NCI-H1436 treated with DMSO at 0.1 percent for 48 hours (cell line): ENCODE results near the gene TOM1L2.

Experiments
- DNase-seq: peaks from one replicate; lab custom pipeline; 2025; lab: John Stamatoyannopoulos, UW

Gene TOM1L2

GRCh38 chr17:17899486-17899885 is 72.7 kb downstream of the TOM1L2 start:
- DNase-seq = no peak

GRCh38 chr17:17898673-17899072 is 73.5 kb downstream of the TOM1L2 start:
- DNase-seq = no peak

GRCh38 chr17:17897442-17897841 is 74.8 kb downstream of the TOM1L2 start:
- DNase-seq = no peak

DNA sequence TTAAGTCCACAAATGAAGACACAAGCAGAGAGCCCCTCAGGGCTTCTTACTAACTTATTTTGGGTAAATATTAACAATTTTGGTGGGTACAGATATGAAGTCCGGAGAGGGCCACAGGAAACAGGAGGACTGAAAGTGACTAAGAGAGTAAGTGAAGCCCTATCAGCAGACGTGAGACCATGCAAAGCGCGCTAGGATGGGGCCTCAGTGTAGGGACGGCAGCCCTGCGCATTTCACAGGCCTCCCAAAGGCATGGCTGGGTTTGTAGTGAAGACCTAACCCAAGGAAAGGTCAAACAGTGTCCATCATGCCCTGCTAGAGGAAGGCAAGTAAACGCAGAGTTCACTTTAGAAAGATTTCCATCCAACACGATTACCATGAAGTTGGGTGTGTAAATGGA is 75.5 kb downstream of the TOM1L2 start:
- DNase-seq = no peak

DNA sequence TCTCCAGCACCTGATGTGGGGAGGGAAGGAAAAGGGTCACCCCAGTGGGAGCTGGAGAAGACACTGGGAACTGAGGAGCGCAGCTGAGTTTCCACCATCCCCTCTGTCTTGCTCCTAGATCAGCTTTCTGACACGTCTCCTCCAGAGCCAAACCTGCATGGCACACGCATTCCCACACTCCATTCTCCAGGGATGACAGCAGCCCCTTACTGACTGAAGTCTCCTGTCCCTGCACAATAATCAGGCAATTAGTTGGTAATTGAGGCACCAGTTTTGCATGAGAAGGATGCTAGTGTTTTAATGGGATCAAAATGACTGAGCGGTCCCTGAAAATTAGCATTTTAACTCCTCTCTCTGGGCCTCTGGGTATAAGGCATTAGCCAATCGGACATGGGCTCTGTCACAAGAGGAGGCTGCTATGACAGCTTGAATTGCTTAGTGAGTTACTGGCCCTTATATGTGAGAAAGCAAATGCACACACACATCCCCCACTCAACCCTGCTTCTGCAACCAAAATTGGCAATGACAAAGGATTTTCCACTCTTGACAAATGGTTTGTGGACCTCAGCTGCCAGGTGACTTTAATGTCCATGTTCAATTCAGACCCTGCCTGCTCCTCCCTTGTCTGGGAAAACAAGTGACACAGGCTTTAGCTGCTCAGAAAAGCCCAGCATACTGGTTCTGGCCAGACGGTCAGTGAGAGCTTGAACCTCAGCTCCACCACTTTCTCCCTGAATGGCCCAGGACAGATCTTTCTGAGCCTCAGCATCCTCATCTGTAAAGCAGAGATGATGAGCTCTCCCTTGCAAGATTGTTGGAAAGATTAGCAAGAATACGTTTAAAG is 78.2 kb downstream of the TOM1L2 start:
- DNase-seq = peak; percentile 18

DNA sequence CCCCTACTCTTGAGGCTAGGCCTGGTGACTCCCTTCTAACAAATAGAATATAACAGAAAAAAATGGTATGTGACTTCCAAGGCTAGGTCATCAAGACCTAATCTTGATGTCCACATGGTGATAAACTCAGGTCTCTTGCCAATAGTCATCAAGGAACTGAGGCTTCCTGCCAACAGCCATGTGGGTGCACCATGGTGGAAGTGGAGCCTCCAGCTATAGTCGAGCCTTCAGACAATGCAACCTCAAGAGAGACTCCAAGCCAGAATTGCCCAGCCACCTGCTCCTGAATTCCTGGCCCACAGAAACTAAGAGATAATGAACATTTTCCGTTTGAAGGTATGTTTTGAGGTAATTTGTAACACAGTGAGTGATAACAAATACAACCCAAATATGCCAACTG is 79.5 kb downstream of the TOM1L2 start:
- no peak for DNase-seq

DNA sequence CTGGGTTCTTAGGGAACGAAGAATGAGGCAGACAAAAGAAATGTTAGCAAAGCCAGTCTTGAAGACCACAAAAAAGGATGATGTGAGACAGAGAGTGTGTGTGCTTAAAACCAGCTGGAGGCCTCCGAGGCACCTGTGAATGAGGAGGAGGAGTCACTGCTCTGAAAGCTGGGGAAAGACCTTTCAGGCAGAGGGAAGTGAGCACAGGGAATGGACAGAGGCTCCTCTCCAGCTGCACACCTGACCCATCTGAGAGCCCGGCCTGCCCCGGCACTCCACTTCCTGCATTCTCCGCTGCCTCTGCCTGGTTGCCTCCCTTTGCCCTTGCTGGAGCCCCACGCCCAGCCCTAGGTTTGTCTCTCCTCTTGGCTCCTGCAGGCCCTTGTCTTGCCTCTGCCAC is 80.2 kb downstream of the TOM1L2 start:
- DNase-seq = no peak

- no peak for DNase-seq
Measured at GRCh38 chr17:17890773-17891759, 81.1 kb downstream of the TOM1L2 start.

DNA sequence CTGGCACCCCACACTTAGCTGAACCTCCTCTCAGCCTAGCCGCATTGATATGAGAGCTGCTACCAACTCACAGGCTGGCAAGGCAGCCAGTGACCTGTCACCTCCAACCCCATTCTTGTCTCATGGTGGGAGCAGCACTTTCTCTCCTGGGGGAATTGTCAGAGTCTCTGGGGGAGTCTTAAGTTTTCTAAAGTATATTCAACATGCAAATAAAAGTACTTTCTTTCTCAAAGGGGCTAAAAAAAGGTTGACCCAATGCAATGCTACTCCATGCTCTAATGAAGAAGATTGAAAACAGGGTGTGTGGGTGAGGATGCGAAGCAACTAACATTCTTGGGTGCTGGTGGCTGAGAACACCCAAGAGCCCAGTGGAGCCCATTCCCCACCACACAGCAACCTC is 82.3 kb downstream of the TOM1L2 start:
- DNase-seq = no peak

GRCh38 chr17:17888821-17889220 is 83.4 kb downstream of the TOM1L2 start:
- DNase-seq = no peak

DNA sequence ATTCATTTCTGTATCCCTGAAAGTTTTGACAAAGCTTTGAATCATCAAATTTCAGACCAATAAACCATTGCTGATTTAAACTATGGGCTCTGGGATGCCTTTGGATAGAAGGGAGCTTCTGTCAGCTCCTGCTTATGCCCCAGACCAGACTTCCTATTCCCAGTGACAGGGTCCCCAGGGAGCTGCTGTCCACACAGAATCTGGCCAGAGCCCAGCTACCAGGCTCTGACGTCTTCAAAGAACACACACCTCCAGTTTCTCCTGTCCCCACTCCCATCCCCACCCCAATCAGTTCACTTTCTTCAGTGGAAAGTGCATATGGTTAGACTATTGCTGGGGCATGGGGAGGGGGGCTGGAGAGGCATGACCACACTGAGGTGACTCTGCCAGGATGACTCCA is 83.8 kb downstream of the TOM1L2 start:
- no peak for DNase-seq

GRCh38 chr17:17887752-17888304 is 84.4 kb downstream of the TOM1L2 start:
- DNase-seq = no peak

- DNase-seq = no peak
Measured at GRCh38 chr17:17886726-17887125, 85.5 kb downstream of the TOM1L2 start.

DNA sequence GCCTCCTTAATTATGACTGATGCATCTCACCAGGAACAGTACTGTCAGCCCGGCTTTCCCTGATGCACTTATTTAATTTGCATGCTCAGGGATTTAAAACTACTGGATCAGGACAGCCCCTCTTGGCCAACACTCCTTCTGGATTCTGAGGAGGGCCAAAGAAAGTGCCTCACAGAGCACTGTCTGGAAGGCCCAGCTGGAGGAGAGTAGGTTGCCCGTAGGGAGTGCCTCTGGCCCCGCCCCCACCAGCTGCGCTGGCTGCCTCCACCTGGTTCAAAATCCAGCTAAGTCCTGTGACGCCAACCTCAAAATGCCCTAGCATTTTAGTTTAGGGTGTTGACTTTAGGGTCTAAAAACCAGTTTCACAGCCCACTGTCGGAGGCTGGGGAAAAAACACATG is 86.0 kb downstream of the TOM1L2 start:
- no peak for DNase-seq

DNA sequence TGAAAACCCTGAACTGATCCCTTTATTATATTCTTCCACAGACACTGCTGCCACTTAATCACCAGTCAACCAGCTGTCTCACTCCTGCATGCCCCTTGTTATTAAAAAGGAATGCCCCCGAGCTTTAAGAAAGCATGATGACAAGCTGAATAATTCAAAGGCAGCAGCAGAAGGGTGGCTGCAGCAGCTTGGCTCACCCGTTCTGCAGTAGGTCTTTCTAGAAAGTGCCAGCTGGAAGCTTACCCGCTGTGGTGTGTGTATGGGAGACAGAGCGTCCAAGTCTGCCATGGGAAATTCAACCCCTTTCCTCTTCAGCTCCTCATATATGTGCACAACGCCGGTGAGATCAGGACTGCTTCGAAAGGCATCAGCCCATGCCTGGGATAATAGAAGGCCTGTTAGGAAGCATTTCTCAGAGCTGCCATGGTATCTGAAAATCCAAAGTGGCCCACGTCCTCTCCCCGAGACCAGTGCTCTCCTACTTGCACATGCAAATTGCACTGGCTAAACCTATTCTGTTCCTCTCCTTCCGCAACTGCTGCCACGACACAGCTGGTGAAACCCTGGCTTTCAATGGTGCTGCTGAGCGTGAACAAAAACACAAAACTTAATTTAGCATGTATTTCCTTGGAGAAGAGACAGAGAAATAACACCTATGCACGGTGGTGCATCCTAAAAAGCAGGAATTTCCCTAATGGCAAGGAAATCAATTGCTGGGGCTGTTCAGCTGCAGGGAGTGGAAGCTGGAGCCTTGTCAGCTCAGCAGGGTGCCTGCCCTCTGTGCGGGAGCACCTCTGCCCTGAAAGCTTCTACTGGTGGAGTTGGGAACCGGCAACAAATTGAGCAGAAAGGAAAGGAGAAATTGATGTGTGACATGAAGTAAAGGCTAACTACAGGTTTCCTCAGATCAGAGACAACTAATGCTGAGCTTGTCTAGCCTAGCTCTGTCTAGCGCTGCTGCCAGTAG is 87.5 kb downstream of the TOM1L2 start:
- DNase-seq = no peak

DNA sequence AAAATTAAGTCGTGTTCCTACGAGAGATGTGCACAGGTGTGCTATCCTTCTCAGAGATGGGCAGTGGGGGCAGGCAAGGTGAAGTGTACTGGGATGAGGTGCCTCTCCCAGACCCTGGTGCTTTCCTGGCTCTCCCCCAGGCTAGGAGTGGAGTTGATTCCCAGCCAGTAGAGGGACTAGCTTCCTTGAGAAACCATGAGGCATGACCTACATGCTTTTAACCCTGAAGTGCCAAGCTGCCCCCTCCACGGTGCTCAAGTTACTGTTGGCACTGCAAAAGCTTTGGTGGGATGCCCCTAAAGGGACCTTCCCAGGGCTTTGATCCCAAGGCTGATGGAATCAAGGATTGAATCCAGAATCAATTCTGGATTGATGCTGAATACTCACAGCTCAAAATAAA is 88.4 kb downstream of the TOM1L2 start:
- no peak for DNase-seq

DNA sequence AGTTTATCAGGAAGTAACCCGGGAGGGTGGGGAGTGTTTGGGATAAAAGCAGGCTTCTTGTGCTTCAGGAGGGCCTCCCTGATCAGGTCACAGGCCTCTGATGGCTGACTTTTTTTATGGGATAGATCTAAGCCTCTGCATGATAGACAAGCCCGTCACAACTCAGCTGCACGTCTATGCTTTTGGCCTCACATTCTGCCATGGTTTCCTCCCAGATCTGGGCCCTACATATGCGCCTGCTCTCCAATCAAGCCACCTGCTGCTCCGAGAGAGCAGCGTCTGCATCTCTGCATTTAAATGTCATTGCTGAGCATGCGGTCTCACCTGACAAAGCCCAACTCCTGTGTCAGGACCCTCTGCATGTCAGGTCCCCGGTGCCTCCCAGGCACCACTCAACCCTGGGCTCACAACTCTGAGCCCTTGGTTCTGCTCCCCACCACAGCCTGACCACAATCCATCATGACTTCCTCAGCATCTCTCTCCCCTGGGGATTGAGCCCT is 90.1 kb downstream of the TOM1L2 start:
- no peak for DNase-seq

DNA sequence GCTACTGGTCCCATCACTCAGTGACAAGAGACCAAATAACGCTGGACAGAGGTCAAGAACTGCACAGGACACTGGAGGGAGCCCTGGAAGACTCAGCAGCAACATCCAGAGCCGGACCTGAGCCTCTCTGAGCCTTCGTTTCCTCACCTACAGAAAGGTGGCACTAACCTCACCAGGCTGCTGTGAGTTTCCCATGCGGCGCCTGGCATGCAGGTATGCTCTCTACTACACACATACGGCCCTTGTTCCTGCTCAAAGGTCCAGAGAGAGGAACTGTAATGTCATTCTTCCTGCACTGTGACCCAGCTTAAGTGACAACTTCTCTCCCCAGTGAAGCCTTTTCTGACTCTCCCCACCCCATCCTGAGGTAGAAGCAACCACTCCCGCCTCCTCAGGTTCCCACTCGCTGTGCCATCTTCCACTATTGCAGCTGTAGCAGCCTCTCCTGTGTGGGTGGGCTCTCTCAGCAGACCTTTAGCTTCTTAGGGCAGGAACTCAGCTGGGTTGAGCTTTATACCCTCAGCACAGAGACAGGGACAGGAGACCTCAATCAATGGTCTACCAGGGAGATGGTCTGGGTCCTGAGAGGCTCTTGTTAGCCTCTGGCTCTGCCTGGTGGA is 91.5 kb downstream of the TOM1L2 start:
- no peak for DNase-seq

GRCh38 chr17:17877529-17878358 is 94.5 kb downstream of the TOM1L2 start:
- no peak for DNase-seq

GRCh38 chr17:17876959-17877528 is 95.2 kb downstream of the TOM1L2 start:
- no peak for DNase-seq
